GM23338 (cell line): ENCODE results near the gene PPM1J. TPM values are rescaled to one million over a fixed set of nuclear protein-coding genes. Genes with fewer than 3 reads are reported as not detected.

Experiments used
- ATAC-seq: fragments of 200-7000 bp; cut with Tn5 transposase; 3 replicates; pipeline ENCODE4 v1.9.1; 2020
- DNase-seq: peaks from one replicate; pipeline ENCODE4 v3.0.0-alpha.2; 2015; ENCODE audit warnings: low spot score
- H2AFZ ChIP-seq: fragments of 200-600 bp; sonication (generic); 2 replicates; pipeline ENCODE4 v1.8.0; 2016; ENCODE audit warnings: antibody characterized with exemption, mild to moderate bottlenecking, moderate library complexity
- H3F3A ChIP-seq: fragments of 200-600 bp; sonication (generic); replicated peaks from 2 replicates; pipeline ENCODE4 v1.8.0; 2017; ENCODE audit warnings: antibody characterized with exemption, mixed run types, low read depth
- H3K27ac ChIP-seq: fragments of 200-600 bp; sonication (generic); 2 replicates; pipeline ENCODE4 v1.6.1; 2016; ENCODE audit warnings: low read depth
- H3K27me3 ChIP-seq: fragments of 200-600 bp; sonication (generic); 2 replicates; pipeline ENCODE4 v1.8.0; 2016; ENCODE audit warnings: mild to moderate bottlenecking, mixed run types, moderate library complexity; ENCODE audit not compliant: insufficient read depth
- H3K36me3 ChIP-seq: fragments of 200-600 bp; sonication (generic); 2 replicates; pipeline ENCODE4 v1.8.0; 2016; ENCODE audit warnings: mild to moderate bottlenecking; ENCODE audit not compliant: insufficient read depth
- H3K4me1 ChIP-seq: fragments of 200-600 bp; sonication (generic); 2 replicates; pipeline ENCODE4 v1.8.0; 2016; ENCODE audit warnings: mild to moderate bottlenecking, moderate library complexity; ENCODE audit not compliant: insufficient read depth
- H3K4me2 ChIP-seq: fragments of 200-600 bp; sonication (generic); 2 replicates; pipeline ENCODE4 v1.7.1; 2017; ENCODE audit warnings: mixed run types
- H3K4me3 ChIP-seq: fragments of 200-600 bp; sonication (generic); 2 replicates; pipeline ENCODE4 v1.6.1; 2016; ENCODE audit warnings: mixed run types
- H3K79me2 ChIP-seq: fragments of 200-600 bp; sonication (generic); replicated peaks from 2 replicates; pipeline ENCODE4 v1.8.0; 2017; ENCODE audit warnings: mild to moderate bottlenecking; ENCODE audit not compliant: insufficient read depth
- H3K9me2 ChIP-seq: fragments of 200-600 bp; sonication (generic); 2 replicates; pipeline ENCODE4 v1.8.0; 2017; ENCODE audit not compliant: insufficient read depth
- H4K20me1 ChIP-seq: fragments of 200-600 bp; sonication (generic); replicated peaks from 2 replicates; pipeline ENCODE4 v1.8.0; 2017; ENCODE audit warnings: mild to moderate bottlenecking; ENCODE audit not compliant: insufficient read depth
- H3K27ac Mint-ChIP-seq: 2 replicates; pipeline ENCODE4 v1.8.0; 2020; ENCODE audit warnings: inconsistent platforms, mild to moderate bottlenecking, moderate library complexity, mixed read lengths
- H3K27me3 Mint-ChIP-seq: 3 replicates; pipeline ENCODE4 v1.8.0; 2022; ENCODE audit warnings: low read depth, mild to moderate bottlenecking, moderate library complexity, mixed read lengths, inconsistent platforms; ENCODE audit not compliant: insufficient read depth, poor library complexity
- H3K36me3 Mint-ChIP-seq: 3 replicates; pipeline ENCODE4 v1.8.0; 2021; ENCODE audit warnings: low read depth, mild to moderate bottlenecking, inconsistent platforms, moderate library complexity, mixed read lengths
- H3K4me1 Mint-ChIP-seq: 3 replicates; pipeline ENCODE4 v1.8.0; 2020; ENCODE audit warnings: mild to moderate bottlenecking, inconsistent platforms, mixed read lengths
- H3K4me3 Mint-ChIP-seq: 3 replicates; pipeline ENCODE4 v1.8.0; 2021; ENCODE audit warnings: moderate library complexity, mild to moderate bottlenecking, inconsistent platforms, mixed read lengths
- H3K9me3 Mint-ChIP-seq: 3 replicates; pipeline ENCODE4 v1.8.0; 2020; ENCODE audit warnings: moderate library complexity, mild to moderate bottlenecking, inconsistent platforms, mixed read lengths
- NANOG ChIP-seq: IDR thresholded peaks from 2 replicates; pipeline ENCODE4 v1.6.1; 2016; ENCODE audit warnings: antibody characterized with exemption, borderline replicate concordance
- POLR2AphosphoS5 ChIP-seq: IDR thresholded peaks from 2 replicates; pipeline ENCODE4 v1.6.1; 2016; ENCODE audit warnings: antibody characterized with exemption, low read depth
- STAT1 ChIP-seq: IDR thresholded peaks from one replicate; pipeline ENCODE4 v1.6.1; 2016; ENCODE audit warnings: antibody characterized with exemption; ENCODE audit not compliant: unreplicated experiment
- ZNF114 ChIP-seq: fragments of 250-450 bp; sonication (Bioruptor Pico); IDR thresholded peaks from 2 replicates; pipeline ENCODE4 v1.5.0; 2020; ENCODE audit warnings: mild to moderate bottlenecking, moderate library complexity
- ZNF331 ChIP-seq: fragments of 250-450 bp; sonication (Bioruptor Pico); IDR thresholded peaks from 2 replicates; pipeline ENCODE4 v1.5.0; 2020; ENCODE audit warnings: low read depth, mild to moderate bottlenecking, moderate library complexity
- ZNF462 ChIP-seq: fragments of 250-450 bp; sonication (Bioruptor Pico); IDR thresholded peaks from 2 replicates; pipeline ENCODE4 v1.5.0; 2020; ENCODE audit warnings: mild to moderate bottlenecking, moderate library complexity
- polyA plus RNA-seq: library from polyadenylated mRNA; unstranded; fragments of >200 nt; fragmentation: Nextera tagmentation; extraction: Ambion mirVana; gene quantifications from 2 replicates; pipeline ENCODE4 v1.2.1, GENCODE V29; 2016
- total RNA-seq: library from RNA; depleted of rRNA; stranded (reverse); fragments of >200 nt; shearing (Covaris generic); gene quantifications from 2 replicates; pipeline ENCODE4 v1.2.3, GENCODE V29; 2014
- TF ChIP-seq, protein P1 (sequence below): IDR thresholded peaks from one replicate; pipeline ENCODE4 v1.6.1; 2018; ENCODE audit warnings: antibody characterized with exemption; ENCODE audit not compliant: unreplicated experiment
- TF ChIP-seq, protein P2 (sequence below): IDR thresholded peaks from 2 replicates; pipeline ENCODE4 v1.6.1; 2016; ENCODE audit warnings: antibody characterized with exemption

The PPM1J gene
- total and polyA plus RNA-seq, 2 experiments from 2014 or later = 19.0 to 22.4 TPM

DNA sequence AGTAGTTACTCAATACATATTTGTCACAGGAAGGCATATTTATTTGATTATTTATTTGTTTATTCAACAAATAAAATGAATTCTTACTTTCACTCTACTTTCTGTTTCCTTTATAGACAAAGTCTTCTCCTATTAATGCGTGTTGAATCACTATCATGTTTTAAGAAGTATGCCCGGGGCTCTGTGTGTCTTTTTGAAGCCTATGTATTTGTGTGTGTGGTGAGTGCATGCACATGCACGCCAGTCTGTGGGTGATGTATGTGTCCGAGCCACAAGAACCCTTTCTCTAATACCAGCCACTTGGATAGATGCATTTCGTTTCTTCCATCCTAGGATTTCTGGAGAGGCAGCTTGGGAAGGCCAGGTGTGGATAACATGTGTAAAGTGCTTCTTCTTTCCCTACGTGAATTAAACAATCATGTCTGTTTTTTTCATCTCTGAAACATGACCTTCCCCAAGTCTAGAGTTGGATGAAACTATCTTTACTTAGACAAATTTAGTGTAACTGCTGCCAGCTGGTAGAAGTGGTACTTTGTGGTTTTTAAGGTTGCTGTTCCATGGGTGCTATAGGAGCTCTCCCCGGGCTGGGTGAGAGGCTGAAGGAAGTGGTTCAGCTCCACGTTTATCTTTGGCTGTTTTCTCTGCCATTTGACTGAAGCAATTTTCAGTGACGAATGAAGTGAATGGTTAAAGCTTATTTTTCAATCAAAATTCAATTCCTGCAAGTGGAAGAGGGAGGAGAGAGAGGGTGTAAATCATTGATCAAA, 46.8 kb upstream of the PPM1J start:
- H3K27me3 ChIP-seq = no peaks in the 10 kb centered on the region
- no peak overlapping the region for H3K27ac ChIP-seq
- H2AFZ ChIP-seq = peak overlapping the region; percentile 99
- H4K20me1 ChIP-seq = no peaks in the 10 kb centered on the region
- Mint-ChIP-seq H3K4me1 (peaks cover 47% of the 10 kb centered on the region), H3K36me3 (peaks cover 9% of the 10 kb centered on the region; the same call in 2 of the 3 replicates), H3K27ac (no peak overlapping the region), H3K9me3 (peaks cover 7% of the 10 kb centered on the region; the same call in 2 of the 3 replicates), H3K27me3 (peaks cover 16% of the 10 kb centered on the region), H3K4me3 (no peak overlapping the region)
- no peak for ATAC-seq
- DNase-seq = no peak
- H3K79me2 ChIP-seq = no peaks in the 10 kb centered on the region
- H3K9me2 ChIP-seq = 0 out of 2 replicates have a peak, but pooled peaks cover 5% of the 10 kb centered on the region
- no peak overlapping the region for H3K4me2 ChIP-seq
- TF ChIP-seq STAT1 (no peak), NANOG (no peak), POLR2AphosphoS5 (no peak)
- TF ChIP-seq, protein P1, sequence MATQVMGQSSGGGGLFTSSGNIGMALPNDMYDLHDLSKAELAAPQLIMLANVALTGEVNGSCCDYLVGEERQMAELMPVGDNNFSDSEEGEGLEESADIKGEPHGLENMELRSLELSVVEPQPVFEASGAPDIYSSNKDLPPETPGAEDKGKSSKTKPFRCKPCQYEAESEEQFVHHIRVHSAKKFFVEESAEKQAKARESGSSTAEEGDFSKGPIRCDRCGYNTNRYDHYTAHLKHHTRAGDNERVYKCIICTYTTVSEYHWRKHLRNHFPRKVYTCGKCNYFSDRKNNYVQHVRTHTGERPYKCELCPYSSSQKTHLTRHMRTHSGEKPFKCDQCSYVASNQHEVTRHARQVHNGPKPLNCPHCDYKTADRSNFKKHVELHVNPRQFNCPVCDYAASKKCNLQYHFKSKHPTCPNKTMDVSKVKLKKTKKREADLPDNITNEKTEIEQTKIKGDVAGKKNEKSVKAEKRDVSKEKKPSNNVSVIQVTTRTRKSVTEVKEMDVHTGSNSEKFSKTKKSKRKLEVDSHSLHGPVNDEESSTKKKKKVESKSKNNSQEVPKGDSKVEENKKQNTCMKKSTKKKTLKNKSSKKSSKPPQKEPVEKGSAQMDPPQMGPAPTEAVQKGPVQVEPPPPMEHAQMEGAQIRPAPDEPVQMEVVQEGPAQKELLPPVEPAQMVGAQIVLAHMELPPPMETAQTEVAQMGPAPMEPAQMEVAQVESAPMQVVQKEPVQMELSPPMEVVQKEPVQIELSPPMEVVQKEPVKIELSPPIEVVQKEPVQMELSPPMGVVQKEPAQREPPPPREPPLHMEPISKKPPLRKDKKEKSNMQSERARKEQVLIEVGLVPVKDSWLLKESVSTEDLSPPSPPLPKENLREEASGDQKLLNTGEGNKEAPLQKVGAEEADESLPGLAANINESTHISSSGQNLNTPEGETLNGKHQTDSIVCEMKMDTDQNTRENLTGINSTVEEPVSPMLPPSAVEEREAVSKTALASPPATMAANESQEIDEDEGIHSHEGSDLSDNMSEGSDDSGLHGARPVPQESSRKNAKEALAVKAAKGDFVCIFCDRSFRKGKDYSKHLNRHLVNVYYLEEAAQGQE = no peak
- no peaks in the 10 kb centered on the region for H3K36me3 ChIP-seq
- no peak overlapping the region for H3K4me3 ChIP-seq
- peaks cover 25% of the 10 kb centered on the region for H3K4me1 ChIP-seq
- H3F3A ChIP-seq = no peaks in the 10 kb centered on the region; the same call in 1 of the 2 replicates

GRCh38 chr1:112759228-112759627, 44.1 kb upstream of the PPM1J start:
- H3K9me3 Mint-ChIP-seq = peaks cover 8% of the 10 kb centered on the region; the same call in 2 of the 3 replicates
- Histone ChIP-seq H3K27me3 (no peaks in the 10 kb centered on the region), H2AFZ (peak overlapping the region; percentile 91), H4K20me1 (no peaks in the 10 kb centered on the region), H3K4me3 (no peak overlapping the region), H3K36me3 (no peaks in the 10 kb centered on the region), H3K4me1 (peaks cover 25% of the 10 kb centered on the region), H3F3A (no peaks in the 10 kb centered on the region; the same call in 1 of the 2 replicates), H3K79me2 (no peaks in the 10 kb centered on the region), H3K9me2 (0 out of 2 replicates have a peak, but pooled peaks cover 5% of the 10 kb centered on the region), H3K4me2 (no peak overlapping the region), H3K27ac (no peak overlapping the region)
- H3K27me3 Mint-ChIP-seq = peaks cover 10% of the 10 kb centered on the region
- H3K4me3 Mint-ChIP-seq = no peak overlapping the region
- TF ChIP-seq ZNF331 (CRISPR knock-in tag) (no peak), ZNF462 (no peak), ZNF114 (CRISPR knock-in tag) (no peak)
- TF ChIP-seq, protein P2, sequence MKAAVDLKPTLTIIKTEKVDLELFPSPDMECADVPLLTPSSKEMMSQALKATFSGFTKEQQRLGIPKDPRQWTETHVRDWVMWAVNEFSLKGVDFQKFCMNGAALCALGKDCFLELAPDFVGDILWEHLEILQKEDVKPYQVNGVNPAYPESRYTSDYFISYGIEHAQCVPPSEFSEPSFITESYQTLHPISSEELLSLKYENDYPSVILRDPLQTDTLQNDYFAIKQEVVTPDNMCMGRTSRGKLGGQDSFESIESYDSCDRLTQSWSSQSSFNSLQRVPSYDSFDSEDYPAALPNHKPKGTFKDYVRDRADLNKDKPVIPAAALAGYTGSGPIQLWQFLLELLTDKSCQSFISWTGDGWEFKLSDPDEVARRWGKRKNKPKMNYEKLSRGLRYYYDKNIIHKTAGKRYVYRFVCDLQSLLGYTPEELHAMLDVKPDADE = no peak
- ATAC-seq (no peak), DNase-seq (no peak)
- H3K36me3 Mint-ChIP-seq = no peaks in the 10 kb centered on the region
- no peak overlapping the region for H3K27ac Mint-ChIP-seq
- H3K4me1 Mint-ChIP-seq = peaks cover 32% of the 10 kb centered on the region
